GM10266 (cell line): ENCODE measurements around the gene GDPD5.
A peak's percentile ranks its signal among the peaks of the same experiment; 100 is the strongest.

Source experiments
- DNase-seq: peaks from one replicate; pipeline ENCODE4 v3.0.0; 2012; ENCODE audit errors: extremely low spot score
- CTCF ChIP-seq: IDR thresholded peaks from 2 replicates; pipeline ENCODE4 v1.5.1; 2012; ENCODE audit warnings: mild to moderate bottlenecking, low read depth; ENCODE audit not compliant: control insufficient read depth, insufficient read depth; ENCODE audit errors: missing control alignments

GDPD5 gene

GRCh38 chr11:75502138-75502537, 23.6 kb downstream of the GDPD5 start:
- no peak for DNase-seq
- TF ChIP-seq CTCF = no peak

- no peak for TF ChIP-seq CTCF
- DNase-seq = no peak
Observed at GRCh38 chr11:75500742-75501141, 25.0 kb downstream of the GDPD5 start.

GRCh38 chr11:75499423-75500190, 26.1 kb downstream of the GDPD5 start:
- no peak for DNase-seq
- TF ChIP-seq CTCF = no peak

DNA sequence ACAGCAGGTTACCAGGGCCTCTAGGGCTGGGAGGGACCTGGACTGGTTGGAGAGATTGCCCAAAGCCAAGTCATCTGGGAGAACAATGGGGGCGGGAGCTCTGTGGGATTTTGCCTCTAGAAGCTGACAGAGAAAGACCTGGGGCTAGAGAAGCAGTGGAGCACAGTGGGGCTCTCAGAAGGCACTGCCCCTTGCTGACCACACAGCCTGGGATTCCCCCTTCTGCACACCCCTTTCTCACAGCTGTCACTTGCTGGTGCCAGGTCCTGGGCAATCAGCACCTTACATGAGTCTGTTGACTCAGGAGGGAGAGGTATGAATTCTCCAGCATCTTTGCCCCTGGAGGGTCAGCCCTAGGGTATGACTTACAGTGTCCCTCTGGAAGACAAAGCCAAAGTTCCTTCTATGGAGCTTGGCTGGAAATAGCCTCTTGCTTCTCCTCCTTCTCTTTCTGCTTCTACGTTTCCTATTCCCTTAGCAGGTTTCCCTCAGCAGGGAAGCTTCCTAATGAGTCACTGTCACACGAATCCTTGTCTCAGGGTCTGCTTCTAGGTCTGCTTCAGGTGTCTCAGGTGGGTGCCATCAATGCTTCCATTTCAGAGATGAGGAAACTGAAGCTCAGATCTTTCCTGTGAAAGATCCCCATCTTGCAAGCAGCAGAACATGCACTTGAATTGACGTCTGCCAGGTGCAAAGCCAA, 27.0 kb downstream of the GDPD5 start:
- no peak for TF ChIP-seq CTCF
- DNase-seq = no peak

DNA sequence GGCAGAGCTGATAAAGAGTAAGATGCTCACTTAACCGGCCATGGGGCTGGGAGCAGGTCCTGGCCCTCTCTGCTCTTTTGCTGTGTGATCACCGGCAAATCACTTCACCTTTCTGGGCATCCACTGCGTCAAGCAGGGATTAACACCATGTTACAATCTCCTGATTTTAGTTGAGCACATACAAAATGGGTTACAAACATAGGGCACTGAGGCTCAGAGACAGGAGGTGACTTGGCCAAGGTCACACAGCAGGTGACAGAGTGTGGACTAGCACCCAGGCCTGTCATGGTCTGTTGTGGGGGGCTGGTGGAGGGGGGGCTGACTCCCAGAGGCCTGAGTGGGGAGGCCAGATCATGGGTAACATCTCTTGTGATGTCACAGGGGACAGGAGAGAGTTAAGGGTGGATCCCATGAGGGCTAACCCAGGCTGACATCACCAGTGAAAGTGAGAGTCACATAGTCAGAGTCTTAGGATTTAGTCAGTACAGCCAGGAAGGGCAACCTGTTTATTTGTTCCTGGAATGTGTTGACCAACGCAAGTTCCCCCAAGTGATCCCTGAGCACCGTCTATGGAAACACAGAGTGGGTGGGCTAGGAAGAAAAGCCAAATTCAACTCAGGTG, 27.8 kb downstream of the GDPD5 start:
- no peak for TF ChIP-seq CTCF
- DNase-seq = no peak

DNA sequence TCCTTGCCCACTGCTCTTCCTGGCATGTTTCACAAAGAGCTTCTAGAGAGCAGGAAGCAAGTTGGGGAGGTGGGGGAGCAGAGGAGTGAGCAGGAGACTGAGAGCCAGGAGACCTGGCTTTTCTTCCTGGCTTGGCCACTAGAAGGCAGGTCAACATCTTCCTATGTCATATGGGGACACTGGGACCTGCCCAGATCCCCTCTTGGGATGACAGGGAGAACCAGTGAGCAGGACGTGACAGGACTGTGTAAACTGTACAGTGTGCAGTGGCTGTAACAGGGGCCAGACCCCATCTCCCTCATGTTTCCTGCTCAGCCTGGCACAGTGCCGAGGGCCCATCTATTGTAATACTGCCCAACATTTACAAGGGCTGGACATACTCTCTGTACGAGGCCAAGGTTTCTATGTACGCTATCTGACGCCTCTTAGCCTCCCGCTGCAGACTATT, 29.4 kb downstream of the GDPD5 start:
- DNase-seq = no peak
- peak; percentile 31 for TF ChIP-seq CTCF
